AG04449 (cell line): ENCODE measurements around the gene SDR42E2.

ENCODE experiments used
- CTCF ChIA-PET: fragments of 350-600 bp; formaldehyde crosslinking; extraction: SDS; loops from one replicate; lab custom pipeline; 2021; ENCODE audit warnings: antibody characterized with exemption; lab: Yijun Ruan, JAX
- POLR2A ChIA-PET: fragments of 400-600, 350-600 bp; formaldehyde crosslinking; extraction: SDS; loops from one replicate; lab custom pipeline; 2020; ENCODE audit warnings: antibody characterized with exemption, inconsistent platforms; lab: Yijun Ruan, JAX
- DNase-seq: peaks from one replicate; pipeline ENCODE4 v3.0.0-alpha.2; 2010; ENCODE audit warnings: low read depth, low spot score
- H3K4me3 ChIP-seq: 2 replicates; pipeline ENCODE4 v1.5.1; 2011; ENCODE audit warnings: low read depth, mild to moderate bottlenecking, control low read depth, low read length
- CTCF ChIP-seq: IDR thresholded peaks from one replicate; pipeline ENCODE4 v1.5.1; 2011; ENCODE audit warnings: mild to moderate bottlenecking, moderate library complexity, low read length, control low read depth, inconsistent platforms; ENCODE audit not compliant: insufficient read depth; ENCODE audit errors: missing control alignments

The SDR42E2 gene

DNA sequence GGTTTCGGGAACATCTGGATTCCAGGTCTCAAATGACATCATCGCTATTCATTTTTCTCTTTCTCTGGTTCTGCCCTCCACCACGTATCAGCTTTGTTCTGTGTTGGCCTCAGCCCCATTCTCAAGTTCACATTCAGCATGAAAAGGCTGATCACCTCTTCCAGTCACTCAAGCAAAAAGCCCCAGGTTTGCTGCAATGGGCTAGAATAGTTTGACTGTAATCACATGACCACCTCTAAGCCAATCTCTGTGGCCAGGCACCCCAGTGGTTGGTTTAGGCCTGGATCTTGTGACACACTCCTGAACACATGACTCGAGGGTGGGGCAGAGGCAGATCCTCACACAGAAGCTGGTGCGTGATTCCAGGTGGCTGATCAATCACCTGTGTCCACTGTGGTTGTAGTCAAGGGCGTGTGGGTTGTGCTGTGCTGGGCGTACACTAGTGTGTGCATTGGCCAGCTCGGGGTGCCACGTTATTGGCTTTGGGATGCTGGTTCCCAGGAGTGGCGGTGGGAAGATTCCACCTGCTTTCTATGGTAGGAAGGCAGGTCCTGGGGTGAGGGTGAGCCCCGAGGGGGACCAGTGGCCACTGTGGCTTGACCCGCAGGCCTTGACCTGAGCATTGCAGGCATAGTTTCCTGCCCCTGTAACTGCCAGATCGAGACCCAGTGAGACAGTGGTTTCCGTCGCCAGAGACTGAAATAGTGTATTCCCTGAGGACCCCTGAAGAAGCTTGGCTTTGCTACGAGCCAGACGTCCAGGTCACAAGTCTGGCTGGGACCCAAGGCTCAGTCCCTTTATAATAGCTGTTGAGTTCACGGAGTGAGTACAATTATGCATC is 55.8 kb downstream of the SDR42E2 start:
- no peak overlapping the region for H3K4me3 ChIP-seq
- ChIA-PET CTCF (interaction anchor here (0.9 to 2.4 kb wide), 6 partner anchors 9 to 82 kb away, joined by 3 to 9 read pairs (median 5); no protein-coding TSS in a partner anchor), POLR2A (no interaction called here)
- no peak for DNase-seq
- TF ChIP-seq CTCF = no peak

DNA sequence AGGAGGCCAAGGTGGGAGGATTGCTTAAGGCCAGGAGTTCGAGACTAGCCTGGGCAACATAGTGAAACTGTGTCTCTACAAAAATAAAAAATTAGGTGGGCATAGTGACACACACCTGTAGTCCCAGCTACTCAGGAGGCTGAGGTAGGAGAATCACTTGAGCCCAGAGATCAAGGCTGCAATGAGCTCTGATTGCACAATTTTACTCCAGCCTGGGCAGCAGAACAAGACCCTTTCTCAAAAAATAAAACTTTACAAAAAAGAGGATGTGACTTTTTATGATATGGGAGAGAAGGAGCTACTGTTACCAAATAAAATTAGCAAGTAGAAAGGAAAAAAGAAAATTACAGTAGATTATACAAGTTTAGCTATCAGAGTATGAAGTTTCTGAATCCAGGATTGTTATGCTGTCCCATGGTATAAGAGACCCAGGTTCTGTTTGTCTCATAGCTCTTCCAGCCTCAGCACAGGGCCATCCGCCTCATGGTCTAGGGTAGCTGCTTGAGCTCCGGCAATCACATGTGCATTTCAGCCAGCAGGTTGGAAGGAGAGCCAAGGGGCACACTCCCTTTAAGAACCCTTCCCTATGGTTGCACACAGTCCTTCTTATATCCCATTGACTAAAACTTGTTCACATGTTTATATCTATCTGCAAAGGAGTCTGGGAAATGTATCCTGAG is 57.2 kb downstream of the SDR42E2 start:
- ChIA-PET CTCF (interaction anchor here (0.8 to 1.8 kb wide), 5 partner anchors 12 to 81 kb away, joined by 4 to 9 read pairs (median 5); no protein-coding TSS in a partner anchor), POLR2A (no interaction called here)
- H3K4me3 ChIP-seq = no peak overlapping the region
- no peak for DNase-seq
- no peak for TF ChIP-seq CTCF

- H3K4me3 ChIP-seq = no peak overlapping the region
- ChIA-PET POLR2A (no interaction called here), CTCF (interaction anchor here (0.8 to 1.8 kb wide), 4 partner anchors 12 to 77 kb away, joined by 4 to 9 read pairs (median 4); no protein-coding TSS in a partner anchor)
- TF ChIP-seq CTCF = no peak
- no peak for DNase-seq
These were observed 57.7 kb downstream of the SDR42E2 start for GRCh38 chr16:22220069-22220440.

- no peak overlapping the region for H3K4me3 ChIP-seq
- CTCF ChIA-PET = interaction anchor here (1.4 to 1.8 kb wide), 3 partner anchors 13 to 76 kb away, joined by 3 to 9 read pairs (median 5); partner anchors contain the start of gene EEF2K
- POLR2A ChIA-PET = no interaction called here
- no peak for DNase-seq
- no peak for TF ChIP-seq CTCF
These were observed 58.4 kb downstream of the SDR42E2 start for GRCh38 chr16:22220714-22221113.

DNA sequence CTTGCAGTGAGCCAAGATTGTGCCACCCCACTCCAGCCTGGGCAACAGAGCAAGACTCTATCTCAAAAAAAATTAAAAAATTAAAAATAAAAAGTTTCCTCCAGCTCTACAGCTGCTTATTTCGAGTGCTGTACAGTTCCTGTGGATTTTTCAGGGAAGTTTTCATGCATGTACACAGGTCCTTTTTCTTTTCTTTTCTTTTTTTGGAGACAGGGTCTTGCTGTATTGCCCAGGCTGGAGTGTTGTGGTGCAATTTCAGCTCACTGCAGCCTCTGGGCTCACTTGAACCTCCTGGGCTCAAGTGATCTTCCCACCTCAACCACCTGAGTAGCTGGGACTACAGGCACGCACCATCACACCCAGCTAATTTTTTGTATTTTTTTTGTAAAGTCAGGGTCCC is 59.7 kb downstream of the SDR42E2 start:
- no peak for DNase-seq
- no peak for TF ChIP-seq CTCF
- CTCF ChIA-PET = interaction anchor here (0.9 to 1.4 kb wide), 3 partner anchors 9 to 79 kb away, joined by 3 read pairs; partner anchors contain the start of gene EEF2K
- POLR2A ChIA-PET = no interaction called here
- no peak overlapping the region for H3K4me3 ChIP-seq

- POLR2A ChIA-PET = no interaction called here
These were observed 60.7 kb downstream of the SDR42E2 start for GRCh38 chr16:22222998-22223397.

More at GRCh38 chr16:22222998-22223397, 60.7 kb downstream of the SDR42E2 start:
- no peak for TF ChIP-seq CTCF
- DNase-seq = no peak
- H3K4me3 ChIP-seq = no peak overlapping the region
- CTCF ChIA-PET = no interaction called here
